ENCODE measurements around the gene CLSTN1. TPM values are rescaled to one million over a fixed set of nuclear protein-coding genes. Genes with fewer than 3 reads are reported as not detected.

The CLSTN1 gene
- total RNA-seq, 1 experiment from 2014 or later = 100 TPM

DNA sequence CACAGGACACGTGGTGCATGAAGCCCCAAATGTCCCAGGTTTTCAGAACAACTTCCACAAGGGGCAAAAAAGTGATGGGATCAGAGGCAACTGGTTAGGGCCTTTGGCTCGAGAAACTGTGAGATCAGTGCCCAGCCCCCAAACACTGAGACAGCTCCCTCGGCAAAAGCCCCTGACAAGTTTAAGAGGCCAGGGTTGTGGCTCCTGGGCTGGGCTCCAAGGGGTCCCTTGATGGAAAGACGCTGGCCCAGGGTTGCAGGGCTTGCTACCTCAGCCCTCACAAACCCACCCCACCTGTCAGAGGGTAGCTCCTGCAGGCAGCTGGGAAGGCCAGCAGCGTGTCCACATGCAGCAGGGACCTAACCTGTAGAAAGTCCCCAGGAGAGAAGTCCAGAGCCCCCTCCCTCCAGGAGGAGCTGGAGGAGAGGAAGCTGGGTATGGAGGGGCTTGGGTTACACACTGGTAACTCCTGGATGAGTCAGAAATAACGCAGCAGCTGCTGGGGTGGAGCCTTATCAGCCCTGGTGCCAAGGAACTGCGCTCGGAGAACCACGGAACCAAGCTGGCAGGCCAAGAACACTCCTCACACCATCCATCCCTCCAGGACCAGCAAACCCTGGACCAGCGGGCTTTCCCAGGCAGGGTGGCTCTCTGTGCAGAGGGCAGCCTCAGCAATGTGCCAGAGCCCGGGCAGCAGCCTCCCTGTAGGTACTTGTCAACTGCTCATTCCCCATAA lies 48.8 kb upstream of the CLSTN1 start:
- H4K5ac ChIP-seq (ENCODE audit: insufficient read length, low read depth, low read length) = no peak overlapping the region
- H3K4me1 ChIP-seq (ENCODE audit: insufficient read depth, low read length) = peaks cover 4% of the 10 kb centered on the region; the same call in 1 of the 2 replicates
- no peaks in the 10 kb centered on the region for H3K79me1 ChIP-seq (ENCODE audit: insufficient read depth, low read depth, low read length, poor library complexity, severe bottlenecking)
- Mint-ChIP-seq H3K36me3 (ENCODE audit: insufficient read depth in 1 of 3, low read depth in 3 of 3) (0 out of 7 replicates have a peak, but pooled peaks cover 0 to 6% (median 0%) of the 10 kb centered on the region in 3 experiments), H3K4me3 (no peak overlapping the region), H3K4me1 (peaks cover 11 to 14% of the 10 kb centered on the region in 2 experiments), H3K27me3 (ENCODE audit: low read depth) (no peaks in the 10 kb centered on the region), H3K9me3 (no peaks in the 10 kb centered on the region), H3K27ac (peak overlapping the region in 2 of 3 experiments; percentile 39 to 55; a peak in 1 of 7 replicates)
- H3K27me3 ChIP-seq (ENCODE audit: insufficient read depth, low read length) = no peaks in the 10 kb centered on the region
- no peak overlapping the region for H2BK5ac ChIP-seq (ENCODE audit: insufficient read length, low read length)
- H2BK20ac ChIP-seq (ENCODE audit: low read depth, low read length, poor library complexity, severe bottlenecking) = no peak overlapping the region
- no peaks in the 10 kb centered on the region for H3K23me2 ChIP-seq (ENCODE audit: insufficient read length, low read depth, low read length, poor library complexity, severe bottlenecking)
- H4K20me1 ChIP-seq (ENCODE audit: control insufficient read depth, insufficient read depth, insufficient read length) = no peaks in the 10 kb centered on the region
- no peak overlapping the region for H3K56ac ChIP-seq (ENCODE audit: insufficient read length, low read depth, low read length)
- no peak overlapping the region for H2AK5ac ChIP-seq (ENCODE audit: insufficient read length, low read length)
- no peak overlapping the region for H2AFZ ChIP-seq (ENCODE audit: low read length)
- H3K79me2 ChIP-seq (ENCODE audit: insufficient read depth, low read length) = no peaks in the 10 kb centered on the region
- no CpG with 5 or more reads among the region's 11 CpGs for WGBS (ENCODE audit: extremely low coverage, insufficient read length, low lambda C conversion rate)
- no peak for DNase-seq
- H3K14ac ChIP-seq (ENCODE audit: insufficient read depth, low read length) = no peak overlapping the region
- H3K4me2 ChIP-seq (ENCODE audit: insufficient read depth, insufficient read length, low read length) = no peak overlapping the region
- TF ChIP-seq, protein P1, sequence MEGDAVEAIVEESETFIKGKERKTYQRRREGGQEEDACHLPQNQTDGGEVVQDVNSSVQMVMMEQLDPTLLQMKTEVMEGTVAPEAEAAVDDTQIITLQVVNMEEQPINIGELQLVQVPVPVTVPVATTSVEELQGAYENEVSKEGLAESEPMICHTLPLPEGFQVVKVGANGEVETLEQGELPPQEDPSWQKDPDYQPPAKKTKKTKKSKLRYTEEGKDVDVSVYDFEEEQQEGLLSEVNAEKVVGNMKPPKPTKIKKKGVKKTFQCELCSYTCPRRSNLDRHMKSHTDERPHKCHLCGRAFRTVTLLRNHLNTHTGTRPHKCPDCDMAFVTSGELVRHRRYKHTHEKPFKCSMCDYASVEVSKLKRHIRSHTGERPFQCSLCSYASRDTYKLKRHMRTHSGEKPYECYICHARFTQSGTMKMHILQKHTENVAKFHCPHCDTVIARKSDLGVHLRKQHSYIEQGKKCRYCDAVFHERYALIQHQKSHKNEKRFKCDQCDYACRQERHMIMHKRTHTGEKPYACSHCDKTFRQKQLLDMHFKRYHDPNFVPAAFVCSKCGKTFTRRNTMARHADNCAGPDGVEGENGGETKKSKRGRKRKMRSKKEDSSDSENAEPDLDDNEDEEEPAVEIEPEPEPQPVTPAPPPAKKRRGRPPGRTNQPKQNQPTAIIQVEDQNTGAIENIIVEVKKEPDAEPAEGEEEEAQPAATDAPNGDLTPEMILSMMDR (conservative IDR thresholded peaks at IDR 0.05) = no peak
- no peak overlapping the region for H2BK120ac ChIP-seq (ENCODE audit: low read depth, low read length, poor library complexity, severe bottlenecking)
- H3K9me3 ChIP-seq (ENCODE audit: control insufficient read depth, low read depth, low read length) = no peaks in the 10 kb centered on the region
- no peak overlapping the region for H4K8ac ChIP-seq (replicated peaks; ENCODE audit: insufficient read length, low read depth, low read length)
- H3K27ac ChIP-seq (ENCODE audit: insufficient read length, low read depth, low read length) = no peak overlapping the region
- H4K91ac ChIP-seq (ENCODE audit: insufficient read length, low read depth, low read length) = no peak overlapping the region
- H3K9ac ChIP-seq (ENCODE audit: extremely low read depth, insufficient read length, low read length) = no peak overlapping the region
- no peak overlapping the region for H2BK15ac ChIP-seq (ENCODE audit: low read depth, low read length)
- no peak overlapping the region for H3K18ac ChIP-seq (ENCODE audit: insufficient read length, low read depth, low read length)
- no peak overlapping the region for H3K23ac ChIP-seq (ENCODE audit: insufficient read length, low read depth, low read length)
- no peak overlapping the region for H2BK12ac ChIP-seq (ENCODE audit: insufficient read length, low read depth, low read length)
- no peak overlapping the region for H3K4ac ChIP-seq (ENCODE audit: low read depth, low read length)
- H3T11ph ChIP-seq (ENCODE audit: low read length) = no peak overlapping the region
